8988T (cell line): ENCODE data around the gene PFN3.
A peak's percentile ranks its signal among the peaks of the same experiment; 100 is the strongest.

Experiments used
- DNase-seq: peaks from one replicate; pipeline ENCODE4 v3.0.0; 2011

The PFN3 gene

GRCh38 chr5:177437623-177438022, 37.2 kb upstream of the PFN3 start:
- peak; percentile 7 for DNase-seq

- DNase-seq = no peak
Measured at GRCh38 chr5:177435847-177436536, 35.5 kb upstream of the PFN3 start.

GRCh38 chr5:177434942-177435738, 34.7 kb upstream of the PFN3 start:
- DNase-seq = no peak

GRCh38 chr5:177434437-177434836, 34.0 kb upstream of the PFN3 start:
- peak; percentile 23 for DNase-seq

- DNase-seq = no peak
Measured at GRCh38 chr5:177433658-177434217, 33.3 kb upstream of the PFN3 start.

GRCh38 chr5:177432839-177433657, 32.6 kb upstream of the PFN3 start:
- DNase-seq = no peak

GRCh38 chr5:177432143-177432838, 31.8 kb upstream of the PFN3 start:
- no peak for DNase-seq

- no peak for DNase-seq
Measured at GRCh38 chr5:177431317-177432142, 31.1 kb upstream of the PFN3 start.

GRCh38 chr5:177430972-177431316, 30.5 kb upstream of the PFN3 start:
- DNase-seq = no peak

GRCh38 chr5:177430140-177430951, 29.9 kb upstream of the PFN3 start:
- DNase-seq = no peak

GRCh38 chr5:177429248-177430040, 29.0 kb upstream of the PFN3 start:
- no peak for DNase-seq

GRCh38 chr5:177428574-177429217, 28.2 kb upstream of the PFN3 start:
- DNase-seq = no peak

GRCh38 chr5:177427919-177428573, 27.6 kb upstream of the PFN3 start:
- no peak for DNase-seq

GRCh38 chr5:177427211-177427822, 26.9 kb upstream of the PFN3 start:
- no peak for DNase-seq

GRCh38 chr5:177426566-177427210, 26.2 kb upstream of the PFN3 start, which contains the start of gene GRK6:
Gene GRK6 (plus strand): TSS chr5:177426676. CDS start chr5:177426846, 170 bp downstream.
- peak; percentile 100 for DNase-seq

- peak; percentile 94 for DNase-seq
Measured at GRCh38 chr5:177425801-177426565, 25.5 kb upstream of the PFN3 start.
